Skeletal muscle satellite cell (primary cell): ENCODE measurements around the gene DNAJB6.

Source experiments
- H3K27me3 ChIP-seq: 2 replicates; pipeline ENCODE4 v1.7.0; 2013; ENCODE audit warnings: low read length; ENCODE audit not compliant: control insufficient read depth, insufficient read depth
- H3K36me3 ChIP-seq: 2 replicates; pipeline ENCODE4 v1.7.0; 2013; ENCODE audit warnings: mild to moderate bottlenecking, control low read depth, low read length; ENCODE audit not compliant: insufficient read depth
- H3K4me1 ChIP-seq: 2 replicates; pipeline ENCODE4 v1.7.0; 2013; ENCODE audit warnings: low read length; ENCODE audit not compliant: control insufficient read depth, insufficient read depth
- H3K4me2 ChIP-seq: 2 replicates; pipeline ENCODE4 v1.7.0; 2013; ENCODE audit warnings: mild to moderate bottlenecking, low read length
- H3K4me3 ChIP-seq: 2 replicates; pipeline ENCODE4 v1.7.0; 2013; ENCODE audit warnings: low read length
- H3K9ac ChIP-seq: 2 replicates; pipeline ENCODE4 v1.7.0; 2013; ENCODE audit warnings: mild to moderate bottlenecking, low read depth, low read length, moderate library complexity
- H3K9me3 ChIP-seq: replicated peaks from 2 replicates; pipeline ENCODE4 v1.7.0; 2013; ENCODE audit warnings: mild to moderate bottlenecking, control low read depth, low read length

Gene DNAJB6

DNA sequence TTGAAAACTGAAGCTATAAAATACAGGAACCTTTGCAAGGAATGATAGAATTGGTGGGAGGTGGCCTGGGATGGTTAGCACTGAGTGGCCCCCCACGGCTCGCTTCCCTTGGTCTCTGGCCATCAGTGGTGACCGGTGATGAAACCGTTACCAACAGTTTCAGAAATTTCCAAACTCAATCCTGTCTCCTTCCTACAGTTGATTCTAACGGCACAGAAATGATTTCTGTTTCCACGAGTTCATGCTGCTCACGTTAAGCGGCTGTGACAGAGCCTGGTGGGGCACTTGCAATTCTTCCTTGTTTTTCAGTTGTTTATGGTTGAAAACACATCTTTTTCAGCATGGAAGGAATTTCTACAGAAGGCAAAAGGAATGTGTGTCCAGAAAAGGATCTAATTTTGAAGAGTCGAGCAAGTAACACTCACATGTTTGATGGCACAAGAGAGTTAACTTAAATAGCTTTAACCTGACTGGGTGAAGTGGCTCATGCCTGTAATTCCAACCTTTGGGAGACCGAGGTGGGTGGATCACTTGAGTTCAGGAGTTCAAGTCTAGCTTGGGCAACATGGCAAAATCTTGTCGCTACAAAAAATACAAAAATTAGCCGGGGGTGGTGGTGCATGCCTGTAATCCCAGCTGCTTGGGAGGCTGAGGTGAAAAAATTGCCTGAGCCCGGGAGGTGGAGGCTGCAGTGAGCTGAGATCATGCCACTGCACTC, 100.1 kb downstream of the DNAJB6 start:
- Histone ChIP-seq H3K4me1 (peaks cover 5% of the 10 kb centered on the region), H3K4me3 (no peak overlapping the region), H3K4me2 (no peak overlapping the region), H3K36me3 (no peaks in the 10 kb centered on the region), H3K27me3 (no peaks in the 10 kb centered on the region), H3K9me3 (no peaks in the 10 kb centered on the region), H3K9ac (no peak overlapping the region)

DNA sequence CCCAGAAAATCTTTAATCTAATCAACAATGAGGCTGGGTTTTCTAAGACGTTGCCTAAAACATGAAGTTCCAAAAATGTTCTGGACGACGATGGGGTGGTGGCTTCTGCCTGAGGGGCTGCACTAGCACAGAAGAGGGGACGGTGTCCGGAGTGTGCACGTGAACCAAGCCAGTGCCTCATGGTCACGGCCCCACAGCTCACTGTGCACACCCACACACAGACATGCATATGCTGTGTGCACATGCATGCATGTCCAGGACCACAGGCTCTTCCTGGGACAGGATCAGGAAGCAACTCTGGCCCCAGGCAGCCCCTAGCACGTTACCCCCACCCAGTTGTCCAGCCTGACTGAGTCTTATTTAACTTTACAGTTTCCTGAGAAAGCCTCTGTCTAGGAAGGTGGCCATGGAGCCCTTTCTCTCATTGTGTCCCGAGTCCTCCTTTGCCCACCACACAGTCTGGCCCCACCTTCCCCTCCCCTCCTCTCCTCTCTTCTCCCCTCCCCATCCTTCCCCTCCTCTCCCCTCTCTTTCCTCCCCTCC, 100.8 kb downstream of the DNAJB6 start:
- Histone ChIP-seq H3K27me3 (no peaks in the 10 kb centered on the region), H3K4me1 (peaks cover 1% of the 10 kb centered on the region), H3K36me3 (no peaks in the 10 kb centered on the region), H3K4me2 (no peak overlapping the region), H3K4me3 (no peak overlapping the region), H3K9ac (no peak overlapping the region), H3K9me3 (no peaks in the 10 kb centered on the region)

- Histone ChIP-seq H3K27me3 (no peaks in the 10 kb centered on the region), H3K4me1 (no peaks in the 10 kb centered on the region), H3K9ac (no peak overlapping the region), H3K4me2 (no peak overlapping the region), H3K9me3 (no peaks in the 10 kb centered on the region), H3K36me3 (no peaks in the 10 kb centered on the region), H3K4me3 (no peak overlapping the region)
These were observed 101.6 kb downstream of the DNAJB6 start for GRCh38 chr7:157438121-157439025.

DNA sequence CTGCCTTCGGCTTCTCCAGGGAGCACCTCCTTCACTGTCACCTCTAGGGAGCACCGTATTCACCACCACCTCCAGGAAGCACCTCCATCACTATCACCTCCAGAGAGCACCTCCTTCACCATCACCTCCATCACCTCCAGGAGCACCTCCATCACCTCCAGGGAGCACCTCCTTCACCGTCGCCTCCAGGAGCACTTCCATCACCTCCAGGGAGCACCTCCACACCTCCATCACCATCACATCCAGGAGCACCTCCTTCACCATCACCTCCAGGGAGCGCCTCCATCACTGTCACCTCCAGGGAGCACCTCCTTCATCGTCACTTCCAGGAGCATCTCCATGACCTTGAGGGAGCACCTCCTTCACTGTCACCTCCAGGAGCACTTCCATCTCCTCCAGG, 102.3 kb downstream of the DNAJB6 start:
- no peaks in the 10 kb centered on the region for H3K27me3 ChIP-seq
- H3K4me1 ChIP-seq: no peaks in the 10 kb centered on the region
- H3K4me2 ChIP-seq: no peak overlapping the region
- no peaks in the 10 kb centered on the region for H3K9me3 ChIP-seq
- H3K36me3 ChIP-seq: no peaks in the 10 kb centered on the region
- no peak overlapping the region for H3K9ac ChIP-seq
- H3K4me3 ChIP-seq: no peak overlapping the region

DNA sequence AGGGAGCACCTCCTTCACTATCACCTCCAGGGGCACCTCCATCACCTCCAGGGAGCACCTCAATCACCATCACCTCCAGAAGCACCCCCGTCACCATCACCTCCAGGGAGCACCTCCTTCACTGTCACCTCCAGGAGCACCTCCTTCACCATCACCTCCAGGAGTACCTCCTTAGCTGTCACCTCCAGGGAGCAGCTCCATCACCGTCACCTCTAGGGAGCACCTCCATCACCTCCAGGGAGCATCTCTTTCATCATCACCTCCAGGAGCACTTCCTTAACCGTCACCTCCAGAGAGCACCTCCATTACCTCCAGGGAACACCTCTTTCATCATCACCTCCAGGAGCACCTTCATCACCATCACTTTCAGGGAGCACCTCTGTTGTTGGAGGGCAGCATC, 103.0 kb downstream of the DNAJB6 start:
- Histone ChIP-seq H3K9ac (no peak overlapping the region), H3K27me3 (no peaks in the 10 kb centered on the region), H3K4me1 (no peaks in the 10 kb centered on the region), H3K4me2 (no peak overlapping the region), H3K36me3 (no peaks in the 10 kb centered on the region), H3K9me3 (no peaks in the 10 kb centered on the region), H3K4me3 (no peak overlapping the region)

GRCh38 chr7:157440346-157441022, 103.7 kb downstream of the DNAJB6 start:
- H3K9me3 ChIP-seq: no peaks in the 10 kb centered on the region
- H3K4me1 ChIP-seq: no peaks in the 10 kb centered on the region
- no peak overlapping the region for H3K4me2 ChIP-seq
- no peak overlapping the region for H3K4me3 ChIP-seq
- no peak overlapping the region for H3K9ac ChIP-seq
- no peaks in the 10 kb centered on the region for H3K27me3 ChIP-seq
- H3K36me3 ChIP-seq: no peaks in the 10 kb centered on the region

- Histone ChIP-seq H3K27me3 (no peaks in the 10 kb centered on the region), H3K9me3 (no peaks in the 10 kb centered on the region), H3K36me3 (no peaks in the 10 kb centered on the region), H3K4me1 (no peaks in the 10 kb centered on the region), H3K4me3 (no peak overlapping the region), H3K4me2 (no peak overlapping the region), H3K9ac (no peak overlapping the region)
These were observed 104.2 kb downstream of the DNAJB6 start for GRCh38 chr7:157441023-157441399.

DNA sequence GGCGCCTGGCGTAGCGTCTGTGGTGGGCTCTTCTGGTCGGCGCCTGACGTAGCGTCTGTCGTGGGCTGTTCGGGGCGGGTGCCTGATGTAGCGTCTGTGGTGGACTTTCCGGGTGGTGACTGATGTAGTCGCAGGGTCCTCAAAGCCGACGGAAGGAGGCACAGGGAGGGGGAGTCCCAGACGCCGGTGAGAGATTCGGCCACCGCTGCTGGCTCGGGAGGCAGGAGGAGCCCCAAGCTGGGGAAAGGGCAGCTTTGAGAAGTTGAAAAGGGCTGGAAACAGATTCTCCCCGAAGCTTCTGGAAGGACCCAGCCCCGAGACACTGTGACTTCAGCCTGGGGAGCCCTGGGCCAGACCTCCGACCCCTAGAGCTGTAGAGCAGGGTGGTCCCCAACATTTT, 105.7 kb downstream of the DNAJB6 start:
- Histone ChIP-seq H3K27me3 (no peaks in the 10 kb centered on the region), H3K4me2 (no peak overlapping the region), H3K36me3 (no peaks in the 10 kb centered on the region), H3K9ac (no peak overlapping the region), H3K9me3 (no peaks in the 10 kb centered on the region), H3K4me1 (no peaks in the 10 kb centered on the region), H3K4me3 (no peak overlapping the region)

GRCh38 chr7:157442993-157443831, 106.4 kb downstream of the DNAJB6 start:
- Histone ChIP-seq H3K9me3 (no peaks in the 10 kb centered on the region), H3K9ac (no peak overlapping the region), H3K4me2 (no peak overlapping the region), H3K4me1 (no peaks in the 10 kb centered on the region), H3K27me3 (no peaks in the 10 kb centered on the region), H3K36me3 (no peaks in the 10 kb centered on the region), H3K4me3 (no peak overlapping the region)

- no peaks in the 10 kb centered on the region for H3K9me3 ChIP-seq
- no peaks in the 10 kb centered on the region for H3K27me3 ChIP-seq
- H3K4me3 ChIP-seq: no peak overlapping the region
- no peaks in the 10 kb centered on the region for H3K4me1 ChIP-seq
- H3K4me2 ChIP-seq: no peak overlapping the region
- no peak overlapping the region for H3K9ac ChIP-seq
- no peaks in the 10 kb centered on the region for H3K36me3 ChIP-seq
These were observed 107.4 kb downstream of the DNAJB6 start for GRCh38 chr7:157444011-157444842.
